K562 (cell line): Measurements from ENCODE around the gene PRKAR1B. TPM values are rescaled to one million over a fixed set of nuclear protein-coding genes. Genes with fewer than 3 reads are reported as not detected.
A peak's percentile ranks its signal among the peaks of the same experiment; 100 is the strongest.

Experiments used
- ATF6 ChIP-seq: sonication (generic); formaldehyde crosslinking; IDR thresholded peaks from 2 replicates; pipeline ENCODE4 v1.4.0; 2020; ENCODE audit warnings: mild to moderate bottlenecking, missing genetic modification reagents
- C11orf30 ChIP-seq: fragments of 450-650 bp; IDR thresholded peaks from 2 replicates; pipeline ENCODE4 v1.6.1; 2016; ENCODE audit warnings: low read depth, mild to moderate bottlenecking
- CREB3 ChIP-seq: fragments of 450-650 bp; conservative IDR thresholded peaks from 2 replicates; pipeline ENCODE4 v1.6.1; 2016; ENCODE audit warnings: missing genetic modification characterization, low read depth, mild to moderate bottlenecking, missing compliant biosample characterization, moderate library complexity
- FOXJ2 ChIP-seq: fragments of 200-800 bp; sonication (Bioruptor generic); IDR thresholded peaks from 2 replicates; pipeline ENCODE4 v1.6.1; 2016; ENCODE audit warnings: missing genetic modification characterization, missing compliant biosample characterization
- FOXK1 ChIP-seq: sonication (generic); formaldehyde crosslinking; IDR thresholded peaks from 2 replicates; pipeline ENCODE4 v1.8.0; 2022; ENCODE audit warnings: missing genetic modification reagents, mild to moderate bottlenecking, borderline replicate concordance
- HMG20A ChIP-seq: fragments of 450-650 bp; formaldehyde crosslinking; conservative IDR thresholded peaks from 2 replicates; pipeline ENCODE4 v1.4.0; 2020; ENCODE audit warnings: mild to moderate bottlenecking, mixed read lengths
- HNRNPL ChIP-seq: fragments of 200-400 bp; formaldehyde crosslinking; IDR thresholded peaks from 2 replicates; pipeline ENCODE4 v1.6.1; 2017; ENCODE audit warnings: low read depth, mild to moderate bottlenecking, low read length
- MECOM ChIP-seq: fragments of 250-450 bp; sonication (Bioruptor Pico); IDR thresholded peaks from 2 replicates; pipeline ENCODE4 v1.8.0; 2022; ENCODE audit warnings: inconsistent platforms
- NBN ChIP-seq: fragments of 450-650 bp; IDR thresholded peaks from 2 replicates; pipeline ENCODE4 v1.6.1; 2016; ENCODE audit warnings: low read depth, mild to moderate bottlenecking
- SIX5 ChIP-seq, 2 experiments: IDR thresholded peaks; 2 replicates each; pipeline ENCODE4 v1.6.1; 2011; ENCODE audit warnings: low read length in 2 of 2, borderline replicate concordance in 1 of 2, low read depth in 1 of 2, mild to moderate bottlenecking in 1 of 2, moderate library complexity in 1 of 2; ENCODE audit not compliant: insufficient read depth in 1 of 2
- ZBTB40 ChIP-seq, 2 experiments: fragments of 450-650 bp in 1 of 2; sonication (generic) in 1 of 2; formaldehyde crosslinking in 1 of 2; IDR thresholded peaks; 2 replicates each; pipeline versions ENCODE4 v1.7.1 to v1.9.0; 2016 to 2022; ENCODE audit warnings: inconsistent platforms in 1 of 2, mild to moderate bottlenecking in 1 of 2, missing genetic modification reagents in 1 of 2
- ZNF583 ChIP-seq: fragments of 250-450 bp; sonication (Bioruptor Pico); IDR thresholded peaks from 2 replicates; pipeline ENCODE4 v1.4.0; 2020
- ZNF644 ChIP-seq: fragments of 200-800 bp; sonication (Bioruptor generic); IDR thresholded peaks from 2 replicates; pipeline ENCODE4 v1.6.1; 2016; ENCODE audit warnings: low read depth, missing genetic modification characterization, missing compliant biosample characterization
- ZNF79 ChIP-seq: fragments of 250-450 bp; sonication (Bioruptor Pico); IDR thresholded peaks from 2 replicates; pipeline ENCODE4 v1.4.0; 2020; ENCODE audit warnings: low read depth, mild to moderate bottlenecking, moderate library complexity
- polyA plus RNA-seq, 8 experiments: library from polyadenylated mRNA; depleted of rRNA in 4 of 8; stranded (reverse) in 5 of 8; unstranded in 3 of 8; fragments of >200 nt; fragmentation: Nextera tagmentation in 2 of 8; fragmentation: Illumina TruSeq in 1 of 8; extraction: Ambion mirVana in 2 of 8; extraction: Trizol in 1 of 8; gene quantifications; 2 replicates each; pipeline versions ENCODE4 v1.2.1 to v1.2.3, GENCODE V29; 2011 to 2014; ENCODE audit warnings: inconsistent platforms in 1 of 8, missing spikeins in 1 of 8
- total RNA-seq, 7 experiments: library from RNA; depleted of rRNA in 6 of 7; stranded (reverse); fragments of >200 nt in 6 of 7; fragmentation: Illumina TruSeq in 2 of 7; extraction: Trizol in 2 of 7; gene quantifications; 2 replicates each; pipeline versions ENCODE4 v1.2.1 to v1.2.3, GENCODE V29; 2011 to 2021; ENCODE audit warnings: low replicate concordance in 1 of 7

The PRKAR1B gene
- total and polyA plus RNA-seq, 9 of the 15 experiments (the other 6 are each of a cell fraction or from before 2014, with no cell fraction given) = 0.99 to 30.5 (median 12.7) TPM

- peak; percentile 82 for TF ChIP-seq ZBTB40 (IDR thresholded peaks at IDR 0.05)
- TF ChIP-seq ZBTB40 (CRISPR knock-in tag; IDR thresholded peaks at IDR 0.05) = no peak
- TF ChIP-seq SIX5 (IDR thresholded peaks at IDR 0.05; ENCODE audit: borderline replicate concordance in 1 of 2, insufficient read depth in 1 of 2, low read depth in 1 of 2, low read length in 2 of 2) = no peak
- no peak; the same call in 1 of the 2 replicates for TF ChIP-seq NBN
- TF ChIP-seq ZNF583 (CRISPR knock-in tag) = 0 out of 2 replicates have a peak, but pooled peaks have one; percentile 59
- TF ChIP-seq FOXK1 (CRISPR knock-in tag) = 0 out of 2 replicates have a peak, but pooled peaks have one; percentile 5
- peak; percentile 47; the same call in 1 of the 2 replicates for TF ChIP-seq ZNF79 (CRISPR knock-in tag)
- TF ChIP-seq CREB3 (tag) = peak; percentile 76; the same call in 1 of the 2 replicates
- TF ChIP-seq ATF6 (CRISPR knock-in tag) = peak; percentile 99
- TF ChIP-seq FOXJ2 (tag) = no peak
- TF ChIP-seq HNRNPL = no peak
- TF ChIP-seq MECOM (CRISPR knock-in tag) = peak; percentile 75
- peak; percentile 65; the same call in 1 of the 2 replicates for TF ChIP-seq ZNF644 (tag)
- no peak for TF ChIP-seq HMG20A
- peak; percentile 60 for TF ChIP-seq C11orf30
Measured at GRCh38 chr7:604001-604883, 122.8 kb downstream of the PRKAR1B start (continued).
